Caco-2 (cell line): ENCODE measurements around the gene DLG2. TPM values are rescaled to one million over a fixed set of nuclear protein-coding genes. Genes with fewer than 3 reads are reported as not detected.

Experiments used
- BruUV-seq: library from RNA; stranded (reverse); fragments of 400-500 nt; replicated peaks from 2 replicates; lab custom pipeline; 2021; lab: Mats Ljungman, UMichigan
- CTCF ChIA-PET: fragments of 300-600 bp; sonication (Branson Sonifier 250); formaldehyde crosslinking; loops from one replicate; lab custom pipeline; 2022; ENCODE audit warnings: antibody characterized with exemption; lab: Charles Lee
- POLR2A ChIA-PET: fragments of 300-600 bp; sonication (Branson Sonifier 250); formaldehyde crosslinking; loops from one replicate; lab custom pipeline; 2022; ENCODE audit warnings: antibody characterized with exemption; lab: Charles Lee
- DNase-seq, 2 experiments: peaks; one replicate each; pipeline versions ENCODE4 v3.0.0 to v3.0.0-alpha.2; 2020 to 2022
- H3K27me3 ChIP-seq: replicated peaks from 2 replicates; pipeline ENCODE4 v1.6.0; 2011; ENCODE audit warnings: low read length; ENCODE audit not compliant: control insufficient read depth, insufficient read depth
- H3K36me3 ChIP-seq: 2 replicates; pipeline ENCODE4 v1.5.1; 2011; ENCODE audit warnings: low read length; ENCODE audit not compliant: control insufficient read depth, insufficient read depth
- H3K4me1 ChIP-seq: fragments of 250-450 bp; sonication (Bioruptor Pico); 2 replicates; pipeline ENCODE4 v1.5.1; 2020; ENCODE audit warnings: mild to moderate bottlenecking
- H3K4me3 ChIP-seq: 2 replicates; pipeline ENCODE4 v1.5.1; 2011; ENCODE audit warnings: low read depth, mild to moderate bottlenecking, control low read depth, low read length
- H3K9me3 ChIP-seq: fragments of 250-450 bp; sonication (Bioruptor Pico); 2 replicates; pipeline ENCODE4 v1.5.1; 2020; ENCODE audit warnings: mild to moderate bottlenecking, moderate library complexity
- H3K27ac Mint-ChIP-seq: one replicate; pipeline ENCODE4 v1.8.0; 2022; ENCODE audit warnings: mixed read lengths; ENCODE audit not compliant: unreplicated experiment
- H3K27me3 Mint-ChIP-seq: one replicate; pipeline ENCODE4 v1.8.0; 2022; ENCODE audit warnings: mixed read lengths; ENCODE audit not compliant: insufficient read depth, unreplicated experiment
- H3K36me3 Mint-ChIP-seq: one replicate; pipeline ENCODE4 v1.8.0; 2022; ENCODE audit warnings: mild to moderate bottlenecking, mixed read lengths; ENCODE audit not compliant: insufficient read depth, unreplicated experiment
- H3K4me1 Mint-ChIP-seq: one replicate; pipeline ENCODE4 v1.8.0; 2022; ENCODE audit warnings: low read depth, mixed read lengths; ENCODE audit not compliant: unreplicated experiment
- H3K4me3 Mint-ChIP-seq: one replicate; pipeline ENCODE4 v1.8.0; 2022; ENCODE audit warnings: mild to moderate bottlenecking, moderate library complexity, mixed read lengths; ENCODE audit not compliant: unreplicated experiment
- H3K9me3 Mint-ChIP-seq: one replicate; pipeline ENCODE4 v1.8.0; 2022; ENCODE audit warnings: mixed read lengths; ENCODE audit not compliant: unreplicated experiment
- intact Hi-C: fragments of 100-400 bp; cut with micrococcal nuclease; formaldehyde crosslinking; loops from one replicate; pipeline ENCODE4 v1.10.0; 2022; ENCODE audit not compliant: unreplicated experiment
- total RNA-seq: library from RNA; stranded (reverse); gene quantifications from 2 replicates; pipeline ENCODE4 v1.2.3, GENCODE V29; 2022
- TF ChIP-seq, protein P1 (sequence below), 2 experiments: fragments of 200-600 bp in 1 of 2; IDR thresholded peaks; 1 replicate in 1 of 2; 2 replicates in 1 of 2; pipeline versions ENCODE4 v1.5.1 to v1.8.0; 2011 to 2022; ENCODE audit warnings: antibody characterized with exemption in 1 of 2, control low read depth in 1 of 2, inconsistent platforms in 1 of 2, low read depth in 1 of 2, low read length in 1 of 2, mild to moderate bottlenecking in 1 of 2, moderate library complexity in 1 of 2; ENCODE audit not compliant: insufficient read depth in 1 of 2, severe bottlenecking in 1 of 2, unreplicated experiment in 1 of 2

DLG2 gene
- total RNA-seq, 1 experiment from 2014 or later: 21.6 TPM

DNA sequence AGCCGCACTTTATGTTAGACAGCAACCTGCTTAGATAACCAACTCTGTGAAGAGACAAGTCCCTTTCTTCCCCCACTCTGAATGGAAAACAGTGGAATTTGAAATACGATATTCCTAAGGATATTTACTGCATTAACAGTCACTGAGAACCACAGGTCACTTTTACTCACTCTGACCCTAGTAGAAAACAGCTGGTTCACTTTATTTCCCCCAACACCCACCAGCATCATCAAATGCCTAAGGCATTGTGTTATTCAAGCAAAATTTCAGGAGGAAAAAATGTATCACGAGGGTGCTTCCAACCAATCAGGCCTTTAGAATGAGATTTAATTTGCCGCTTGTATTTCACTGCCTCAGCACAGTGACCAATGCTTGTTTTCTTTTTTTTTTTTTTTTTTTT, 1206.9 kb downstream of the DLG2 start:
- Mint-ChIP-seq H3K9me3 (no peaks in the 10 kb centered on the region), H3K36me3 (no peaks in the 10 kb centered on the region), H3K27ac (no peak overlapping the region), H3K4me1 (no peaks in the 10 kb centered on the region), H3K27me3 (peaks cover 9% of the 10 kb centered on the region), H3K4me3 (no peak overlapping the region)
- Histone ChIP-seq H3K27me3 (no peaks in the 10 kb centered on the region), H3K9me3 (no peaks in the 10 kb centered on the region), H3K36me3 (no peaks in the 10 kb centered on the region), H3K4me1 (no peaks in the 10 kb centered on the region), H3K4me3 (no peak overlapping the region)
- DNase-seq: no peak
- CTCF ChIA-PET: no interaction called here
- intact Hi-C loops: no loop called here
- TF ChIP-seq, protein P1, sequence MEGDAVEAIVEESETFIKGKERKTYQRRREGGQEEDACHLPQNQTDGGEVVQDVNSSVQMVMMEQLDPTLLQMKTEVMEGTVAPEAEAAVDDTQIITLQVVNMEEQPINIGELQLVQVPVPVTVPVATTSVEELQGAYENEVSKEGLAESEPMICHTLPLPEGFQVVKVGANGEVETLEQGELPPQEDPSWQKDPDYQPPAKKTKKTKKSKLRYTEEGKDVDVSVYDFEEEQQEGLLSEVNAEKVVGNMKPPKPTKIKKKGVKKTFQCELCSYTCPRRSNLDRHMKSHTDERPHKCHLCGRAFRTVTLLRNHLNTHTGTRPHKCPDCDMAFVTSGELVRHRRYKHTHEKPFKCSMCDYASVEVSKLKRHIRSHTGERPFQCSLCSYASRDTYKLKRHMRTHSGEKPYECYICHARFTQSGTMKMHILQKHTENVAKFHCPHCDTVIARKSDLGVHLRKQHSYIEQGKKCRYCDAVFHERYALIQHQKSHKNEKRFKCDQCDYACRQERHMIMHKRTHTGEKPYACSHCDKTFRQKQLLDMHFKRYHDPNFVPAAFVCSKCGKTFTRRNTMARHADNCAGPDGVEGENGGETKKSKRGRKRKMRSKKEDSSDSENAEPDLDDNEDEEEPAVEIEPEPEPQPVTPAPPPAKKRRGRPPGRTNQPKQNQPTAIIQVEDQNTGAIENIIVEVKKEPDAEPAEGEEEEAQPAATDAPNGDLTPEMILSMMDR (IDR thresholded peaks at IDR 0.05; ENCODE audit: insufficient read depth in 1 of 2, low read depth in 1 of 2, low read length in 1 of 2, severe bottlenecking in 1 of 2, unreplicated experiment in 1 of 2): no peak
- BruUV-seq: no TSS peak
- POLR2A ChIA-PET: no interaction called here

DNA sequence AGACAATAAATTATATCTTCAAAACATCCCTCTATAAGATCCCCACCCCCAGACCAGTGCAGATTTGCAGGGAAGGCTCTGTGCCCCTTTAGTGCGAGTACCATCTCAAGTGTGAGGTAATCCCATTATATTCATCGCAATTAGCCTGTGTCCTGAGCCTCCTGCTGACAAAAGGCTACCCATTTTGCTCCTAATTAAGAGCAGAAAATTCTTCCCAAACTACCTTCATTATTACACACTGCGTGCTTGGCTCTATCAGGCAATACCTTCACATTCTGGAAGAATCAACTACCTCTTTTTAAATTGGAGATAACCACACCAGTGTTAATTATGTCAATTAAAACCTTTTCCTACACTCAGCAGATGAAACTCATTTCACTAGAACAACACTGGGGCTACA, 1207.5 kb downstream of the DLG2 start:
- CTCF ChIA-PET: no interaction called here
- intact Hi-C loops: no loop called here
- H3K27me3 ChIP-seq: no peaks in the 10 kb centered on the region
- DNase-seq: no peak
- Mint-ChIP-seq H3K9me3 (no peaks in the 10 kb centered on the region), H3K27ac (no peak overlapping the region), H3K4me3 (no peak overlapping the region), H3K4me1 (no peaks in the 10 kb centered on the region), H3K36me3 (no peaks in the 10 kb centered on the region), H3K27me3 (peaks cover 9% of the 10 kb centered on the region)
- no peak overlapping the region for H3K4me3 ChIP-seq
- POLR2A ChIA-PET: no interaction called here
- H3K4me1 ChIP-seq: no peaks in the 10 kb centered on the region
- no peaks in the 10 kb centered on the region for H3K36me3 ChIP-seq
- no TSS peak for BruUV-seq
- no peaks in the 10 kb centered on the region for H3K9me3 ChIP-seq
- TF ChIP-seq, protein P1 (IDR thresholded peaks at IDR 0.05; ENCODE audit: insufficient read depth in 1 of 2, low read depth in 1 of 2, low read length in 1 of 2, severe bottlenecking in 1 of 2, unreplicated experiment in 1 of 2): no peak

DNA sequence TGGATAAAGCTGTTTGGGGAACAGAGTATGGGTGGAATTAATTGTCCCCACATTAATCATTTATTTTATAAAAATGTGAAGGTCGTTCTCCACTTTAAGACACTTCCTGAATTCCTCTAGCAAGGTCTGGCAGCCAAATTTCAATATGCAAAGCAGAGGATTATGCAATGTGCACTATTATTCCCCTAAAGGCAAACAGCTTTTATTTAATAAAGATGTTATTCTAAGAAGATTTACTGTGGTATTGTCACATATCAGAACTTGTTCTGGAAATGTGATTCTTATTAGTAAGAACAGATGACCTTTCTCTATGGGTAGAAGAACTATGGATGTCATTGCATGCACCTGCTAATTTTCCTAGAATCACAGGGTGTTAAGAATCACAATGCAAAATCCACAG, 1212.2 kb downstream of the DLG2 start:
- Histone ChIP-seq H3K9me3 (no peaks in the 10 kb centered on the region), H3K4me3 (no peak overlapping the region), H3K4me1 (no peaks in the 10 kb centered on the region), H3K27me3 (no peaks in the 10 kb centered on the region), H3K36me3 (no peaks in the 10 kb centered on the region)
- Mint-ChIP-seq H3K27me3 (peaks cover 9% of the 10 kb centered on the region), H3K27ac (no peak overlapping the region), H3K9me3 (no peaks in the 10 kb centered on the region), H3K4me1 (no peaks in the 10 kb centered on the region), H3K36me3 (no peaks in the 10 kb centered on the region), H3K4me3 (no peak overlapping the region)
- TF ChIP-seq, protein P1 (IDR thresholded peaks at IDR 0.05; ENCODE audit: insufficient read depth in 1 of 2, low read depth in 1 of 2, low read length in 1 of 2, severe bottlenecking in 1 of 2, unreplicated experiment in 1 of 2): no peak
- ChIA-PET POLR2A (no interaction called here), CTCF (no interaction called here)
- intact Hi-C loops: no loop called here
- DNase-seq: no peak
- no TSS peak for BruUV-seq
